DND-41 (cell line): ENCODE measurements around the gene FAM163B.

ENCODE experiments used
- EZH2 ChIP-seq: IDR thresholded peaks from 3 replicates; pipeline ENCODE4 v1.6.1; 2012; ENCODE audit warnings: borderline replicate concordance, low read depth, mild to moderate bottlenecking, moderate library complexity, low read length, inconsistent platforms; ENCODE audit not compliant: severe bottlenecking
- TF ChIP-seq, protein P1 (sequence below): IDR thresholded peaks from 2 replicates; pipeline ENCODE4 v1.5.1; 2012; ENCODE audit warnings: borderline replicate concordance, low read length, moderate library complexity, mild to moderate bottlenecking; ENCODE audit not compliant: poor library complexity, severe bottlenecking; ENCODE audit errors: extremely low read depth

DNA sequence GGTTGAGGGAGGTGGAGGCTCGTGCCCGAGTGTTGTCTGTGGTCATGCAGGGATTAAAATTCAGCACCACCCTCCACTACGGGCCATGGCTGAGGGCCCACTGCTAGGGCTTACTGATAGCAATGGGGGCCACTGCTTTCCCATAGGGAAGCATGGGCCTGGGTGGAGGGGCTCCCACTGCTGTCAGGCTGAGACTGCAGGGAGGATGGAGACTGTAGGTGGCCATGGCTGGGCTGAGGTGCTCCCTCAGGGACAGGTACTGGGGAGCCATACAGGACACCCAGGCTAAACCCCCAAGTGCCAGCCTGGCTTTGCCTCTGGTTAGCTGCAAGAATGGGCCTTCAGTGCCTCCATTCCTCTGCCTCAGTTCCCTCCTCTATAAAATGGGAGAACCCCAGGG lies 26.1 kb downstream of the FAM163B start:
- TF ChIP-seq, protein P1, sequence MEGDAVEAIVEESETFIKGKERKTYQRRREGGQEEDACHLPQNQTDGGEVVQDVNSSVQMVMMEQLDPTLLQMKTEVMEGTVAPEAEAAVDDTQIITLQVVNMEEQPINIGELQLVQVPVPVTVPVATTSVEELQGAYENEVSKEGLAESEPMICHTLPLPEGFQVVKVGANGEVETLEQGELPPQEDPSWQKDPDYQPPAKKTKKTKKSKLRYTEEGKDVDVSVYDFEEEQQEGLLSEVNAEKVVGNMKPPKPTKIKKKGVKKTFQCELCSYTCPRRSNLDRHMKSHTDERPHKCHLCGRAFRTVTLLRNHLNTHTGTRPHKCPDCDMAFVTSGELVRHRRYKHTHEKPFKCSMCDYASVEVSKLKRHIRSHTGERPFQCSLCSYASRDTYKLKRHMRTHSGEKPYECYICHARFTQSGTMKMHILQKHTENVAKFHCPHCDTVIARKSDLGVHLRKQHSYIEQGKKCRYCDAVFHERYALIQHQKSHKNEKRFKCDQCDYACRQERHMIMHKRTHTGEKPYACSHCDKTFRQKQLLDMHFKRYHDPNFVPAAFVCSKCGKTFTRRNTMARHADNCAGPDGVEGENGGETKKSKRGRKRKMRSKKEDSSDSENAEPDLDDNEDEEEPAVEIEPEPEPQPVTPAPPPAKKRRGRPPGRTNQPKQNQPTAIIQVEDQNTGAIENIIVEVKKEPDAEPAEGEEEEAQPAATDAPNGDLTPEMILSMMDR, result no peak
- TF ChIP-seq EZH2, result no peak
